ENCODE results near the gene NMNAT1. TPM values are rescaled to one million over a fixed set of nuclear protein-coding genes. Genes with fewer than 3 reads are reported as not detected.

NMNAT1 gene
- total RNA-seq, 5 donors from 2014 or later (not counting 1 experiment from before 2014, with no cell fraction given) = 2.9 to 8.0 (median 7.1) TPM

DNA sequence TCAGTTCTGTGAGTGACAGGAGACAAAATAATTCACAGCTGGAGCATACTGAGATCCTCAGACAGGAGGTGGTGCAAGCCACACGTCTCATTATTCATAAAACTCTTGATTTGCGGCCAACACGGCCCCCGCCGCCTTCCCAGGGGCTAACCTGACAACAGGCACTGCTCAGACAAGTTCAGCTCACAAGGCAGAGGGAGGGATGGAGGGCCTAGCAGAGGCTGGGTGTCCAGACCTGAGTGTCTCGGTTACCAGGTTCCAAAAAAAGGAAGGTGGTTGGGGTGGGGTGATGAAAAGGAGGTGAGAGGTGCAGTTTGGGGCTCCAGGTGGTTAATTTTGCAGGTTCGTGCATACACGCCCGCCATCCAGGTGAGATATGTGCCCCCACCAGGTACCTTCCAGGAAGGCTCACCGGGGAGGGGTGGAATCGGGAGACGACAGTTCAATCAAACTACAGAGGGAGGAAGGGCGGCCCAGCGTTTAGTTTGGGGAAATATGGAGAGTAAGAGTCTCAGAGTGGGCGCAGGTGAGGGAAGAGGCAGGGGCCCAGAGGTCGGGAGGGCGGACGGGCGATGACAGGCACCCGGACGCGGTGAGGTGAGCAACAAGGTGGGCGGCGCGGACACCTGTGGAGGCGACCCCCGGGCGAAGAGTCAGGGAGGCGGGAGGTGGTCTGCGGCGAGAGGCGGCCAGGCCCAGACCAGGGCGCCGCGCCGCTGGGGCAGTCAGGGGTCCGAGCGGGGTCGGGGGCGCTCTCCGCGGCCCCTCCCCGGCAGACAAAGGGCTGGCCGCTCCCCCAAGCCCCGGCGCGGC lies 33.8 kb upstream of the NMNAT1 start:
- H3K36me3 ChIP-seq (ENCODE audit: control insufficient read depth in 2 of 2, extremely low read depth in 1 of 2, insufficient read depth in 1 of 2, low read length in 1 of 2) = no peaks in the 10 kb centered on the region
- peak overlapping the region; percentile 93 to 99 (median 96) for H3K4me3 Mint-ChIP-seq
- H3K27me3 ChIP-seq (replicated peaks in 1 of 2; ENCODE audit: control insufficient read depth in 2 of 2, extremely low read depth in 1 of 2, insufficient read depth in 2 of 2, low read length in 1 of 2) = no peaks in the 10 kb centered on the region
- no peak overlapping the region for H3K27ac ChIP-seq (ENCODE audit: low read length)
- H3K4me1 ChIP-seq (ENCODE audit: control insufficient read depth in 1 of 2, extremely low read depth in 1 of 2, insufficient read depth in 2 of 2, low read length in 2 of 2) = peaks cover 4 to 18% of the 10 kb centered on the region in 2 experiments
- ATAC-seq (replicated peaks in 1 of 4) (no peak), DNase-seq (peak in 24 of 35 experiments; percentile 3 to 40 (median 10))
- WGBS (ENCODE audit: insufficient coverage) = under 1% methylated on average over 39 of the region's 47 CpGs
- H3K27me3 Mint-ChIP-seq = no peaks in the 10 kb centered on the region
- peaks cover 30 to 44% (median 37%) of the 10 kb centered on the region in 3 donors for H3K4me1 Mint-ChIP-seq
- POLR2A ChIA-PET = no interaction called here
- H3K9me3 Mint-ChIP-seq = no peaks in the 10 kb centered on the region
- no peaks in the 10 kb centered on the region for H3K9me3 ChIP-seq
- H3K27ac Mint-ChIP-seq = peak overlapping the region; percentile 71 to 87
- CTCF ChIA-PET = interaction anchor here in 1 of 2 donors (0.6 kb wide), 1 partner anchor 29 kb away, joined by 3 read pairs; no protein-coding TSS in a partner anchor
- H3K4me3 ChIP-seq (ENCODE audit: control insufficient read depth in 1 of 2, extremely low read depth in 1 of 2, low read length in 1 of 2) = peak overlapping the region; percentile 65 to 68
- no peaks in the 10 kb centered on the region for H3K36me3 Mint-ChIP-seq

DNA sequence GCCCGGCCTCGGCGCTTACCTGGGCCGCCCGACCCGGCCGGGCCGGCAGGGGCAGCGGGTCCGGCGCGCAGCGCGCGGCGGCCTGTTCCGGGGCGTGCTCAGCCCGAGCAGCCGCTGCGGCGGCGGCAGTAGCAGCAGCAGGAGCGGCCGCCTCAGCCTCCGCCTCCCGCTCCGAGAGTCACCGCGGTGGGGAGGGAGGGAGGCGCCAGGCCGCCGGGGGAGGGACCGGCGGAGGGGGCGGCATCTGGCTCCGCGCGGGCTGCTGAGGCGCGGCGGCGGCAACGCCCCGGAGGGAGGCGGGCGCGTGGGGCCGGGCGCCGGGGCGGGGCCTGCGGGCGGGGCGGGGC lies 33.2 kb upstream of the NMNAT1 start, which contains the start of gene CTNNBIP1:
Gene CTNNBIP1 (minus strand): TSS at position 194 of the 347 bp plus-strand sequence. CDS start 38,205 bp downstream, outside the sequence.
- CTCF ChIA-PET = interaction anchor here in 1 of 2 donors (1.2 kb wide), 1 partner anchor 33 kb away, joined by 6 read pairs; the partner anchor contains the start of genes LZIC and NMNAT1
- no peaks in the 10 kb centered on the region for H3K27me3 ChIP-seq (replicated peaks in 1 of 2; ENCODE audit: control insufficient read depth in 2 of 2, extremely low read depth in 1 of 2, insufficient read depth in 2 of 2, low read length in 1 of 2)
- no peaks in the 10 kb centered on the region for H3K27me3 Mint-ChIP-seq
- H3K4me3 Mint-ChIP-seq = peak within 1 kb of the TSS; percentile 93 to 99 (median 96)
- DNase-seq (no peak), ATAC-seq (replicated peaks in 1 of 4) (peak; percentile 80 to 86 (median 84))
- H3K36me3 ChIP-seq (ENCODE audit: control insufficient read depth in 2 of 2, extremely low read depth in 1 of 2, insufficient read depth in 1 of 2, low read length in 1 of 2) = no peaks in the 10 kb centered on the region
- H3K4me3 ChIP-seq (ENCODE audit: control insufficient read depth in 1 of 2, extremely low read depth in 1 of 2, low read length in 1 of 2) = peak within 1 kb of the TSS; percentile 90 to 91
- H3K9me3 Mint-ChIP-seq = no peaks in the 10 kb centered on the region
- H3K27ac Mint-ChIP-seq = peak within 1 kb of the TSS; percentile 96 to 99
- no peaks in the 10 kb centered on the region for H3K36me3 Mint-ChIP-seq
- no peaks in the 10 kb centered on the region for H3K9me3 ChIP-seq
- H3K27ac ChIP-seq (ENCODE audit: low read length) = peak within 1 kb of the TSS; percentile 70
- POLR2A ChIA-PET = interaction anchor here in 1 of 2 donors (1.2 kb wide), 1 partner anchor 33 kb away, joined by 5 read pairs; the partner anchor contains the start of genes LZIC and NMNAT1
- H3K4me1 ChIP-seq (ENCODE audit: control insufficient read depth in 1 of 2, extremely low read depth in 1 of 2, insufficient read depth in 2 of 2, low read length in 2 of 2) = peaks cover 4 to 18% of the 10 kb centered on the region in 2 experiments
- WGBS (ENCODE audit: insufficient coverage) = 0% methylated on average over 52 of the region's 55 CpGs
- peaks cover 27 to 40% (median 34%) of the 10 kb centered on the region in 3 donors for H3K4me1 Mint-ChIP-seq

DNA sequence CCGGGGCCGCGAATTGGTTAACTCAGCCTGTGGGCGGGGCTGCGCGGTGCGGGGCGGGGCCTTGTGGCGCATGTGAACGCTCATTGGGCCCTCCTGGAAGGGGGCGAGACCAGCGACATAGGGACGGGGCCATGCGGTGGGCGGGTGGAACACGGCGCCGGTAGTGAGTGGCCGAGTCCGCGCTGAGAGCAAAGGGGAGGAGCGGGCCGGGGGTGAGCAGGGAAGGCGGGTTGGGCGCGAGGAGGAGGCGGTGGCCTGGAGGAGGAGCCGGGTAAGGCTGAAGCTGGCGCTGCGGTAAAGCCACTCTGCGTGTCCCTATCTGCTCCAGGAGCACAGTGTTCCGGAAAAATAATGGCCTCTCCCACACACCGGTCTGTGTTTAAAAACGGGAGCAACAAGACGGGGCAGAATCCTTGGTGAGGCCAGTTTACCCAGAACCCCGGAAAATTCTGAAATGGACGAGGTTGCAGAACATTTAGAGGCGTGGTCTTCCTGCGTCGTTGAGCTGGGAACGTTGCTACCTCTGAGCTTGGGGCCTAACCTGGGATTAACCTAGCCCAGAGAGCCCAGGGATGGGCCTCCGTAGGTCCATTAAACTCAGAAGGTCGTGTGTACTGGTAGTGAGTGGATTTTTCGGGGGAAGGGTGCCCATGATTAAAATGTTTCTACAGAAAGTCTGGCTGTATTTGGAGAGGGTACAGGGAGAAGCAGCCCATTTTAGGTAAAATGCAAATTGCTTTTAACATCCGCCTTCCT lies 32.7 kb upstream of the NMNAT1 start:
- POLR2A ChIA-PET = interaction anchor here in 1 of 2 donors (1.2 kb wide), 1 partner anchor 33 kb away, joined by 5 read pairs; the partner anchor contains the start of genes LZIC and NMNAT1

DNA sequence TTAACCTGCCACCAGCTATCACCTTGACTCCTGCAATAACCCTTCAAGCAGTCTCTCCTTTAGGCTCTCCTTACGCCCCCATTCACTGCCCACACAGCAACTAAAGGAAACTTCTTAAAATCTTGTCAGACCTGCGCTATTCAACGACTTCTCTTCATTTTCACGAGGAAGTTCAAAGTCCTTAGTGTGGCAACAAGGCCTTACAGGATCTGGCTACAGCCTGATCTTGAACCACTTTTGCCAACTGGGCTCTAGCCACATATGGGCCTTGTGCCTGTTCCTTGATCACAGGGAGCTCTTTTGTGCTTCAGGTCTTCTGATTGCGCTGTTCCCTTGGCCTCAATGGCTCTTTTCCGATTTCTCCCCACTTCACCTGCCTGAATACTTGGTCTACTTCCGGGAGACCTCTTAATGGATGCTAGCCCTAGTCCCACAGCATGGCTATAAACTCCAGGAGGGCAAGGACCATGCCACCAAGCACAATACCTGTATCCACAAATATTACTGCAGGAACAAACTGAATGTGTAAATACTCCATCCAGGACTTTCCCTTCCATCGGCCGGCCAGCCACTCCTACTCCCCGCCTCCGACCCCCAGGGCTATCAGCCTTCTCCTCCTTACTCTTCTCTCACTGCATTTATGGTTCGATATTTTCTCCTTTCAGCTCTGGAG lies 30.9 kb upstream of the NMNAT1 start:
- Mint-ChIP-seq H3K4me3 (peak overlapping the region; percentile 26 to 66 (median 50)), H3K27ac (peak overlapping the region; percentile 71 to 87), H3K36me3 (no peaks in the 10 kb centered on the region), H3K4me1 (peaks cover 25 to 37% (median 31%) of the 10 kb centered on the region in 3 donors), H3K9me3 (no peaks in the 10 kb centered on the region), H3K27me3 (no peaks in the 10 kb centered on the region)
- H3K4me3 ChIP-seq (ENCODE audit: control insufficient read depth in 1 of 2, extremely low read depth in 1 of 2, low read length in 1 of 2) = no peak overlapping the region
- H3K36me3 ChIP-seq (ENCODE audit: control insufficient read depth in 2 of 2, extremely low read depth in 1 of 2, insufficient read depth in 1 of 2, low read length in 1 of 2) = no peaks in the 10 kb centered on the region
- ChIA-PET CTCF (no interaction called here), POLR2A (no interaction called here)
- no peaks in the 10 kb centered on the region for H3K9me3 ChIP-seq
- DNase-seq (no peak), ATAC-seq (replicated peaks in 1 of 4) (no peak)
- H3K27ac ChIP-seq (ENCODE audit: low read length) = peak overlapping the region; percentile 44
- no peaks in the 10 kb centered on the region for H3K27me3 ChIP-seq (replicated peaks in 1 of 2; ENCODE audit: control insufficient read depth in 2 of 2, extremely low read depth in 1 of 2, insufficient read depth in 2 of 2, low read length in 1 of 2)
- H3K4me1 ChIP-seq (ENCODE audit: control insufficient read depth in 1 of 2, extremely low read depth in 1 of 2, insufficient read depth in 2 of 2, low read length in 2 of 2) = peaks cover 4 to 18% of the 10 kb centered on the region in 2 experiments
- WGBS (ENCODE audit: insufficient coverage) = 91% methylated on average over 7 of the region's 12 CpGs

More for the DNA sequence above, 32.7 kb upstream of the NMNAT1 start:
- Histone ChIP-seq H3K9me3 (no peaks in the 10 kb centered on the region), H3K4me3 (ENCODE audit: control insufficient read depth in 1 of 2, extremely low read depth in 1 of 2, low read length in 1 of 2) (peak overlapping the region; percentile 90 to 91), H3K27ac (ENCODE audit: low read length) (peak overlapping the region; percentile 70), H3K4me1 (ENCODE audit: control insufficient read depth in 1 of 2, extremely low read depth in 1 of 2, insufficient read depth in 2 of 2, low read length in 2 of 2) (peaks cover 4 to 18% of the 10 kb centered on the region in 2 experiments), H3K27me3 (replicated peaks in 1 of 2; ENCODE audit: control insufficient read depth in 2 of 2, extremely low read depth in 1 of 2, insufficient read depth in 2 of 2, low read length in 1 of 2) (no peaks in the 10 kb centered on the region), H3K36me3 (ENCODE audit: control insufficient read depth in 2 of 2, extremely low read depth in 1 of 2, insufficient read depth in 1 of 2, low read length in 1 of 2) (no peaks in the 10 kb centered on the region)
- H3K36me3 Mint-ChIP-seq = no peaks in the 10 kb centered on the region
- no peaks in the 10 kb centered on the region for H3K9me3 Mint-ChIP-seq
- CTCF ChIA-PET = interaction anchor here in 1 of 2 donors (0.6 to 1.2 kb wide), 3 partner anchors 32 to 35 kb away, joined by 4 to 6 read pairs (median 4); partner anchors contain the start of genes LZIC and NMNAT1
- peak overlapping the region; percentile 96 to 99 for H3K27ac Mint-ChIP-seq
- DNase-seq = peak; percentile 99 to 100 (median 100)
- H3K4me1 Mint-ChIP-seq = peaks cover 27 to 38% (median 31%) of the 10 kb centered on the region in 3 donors
- peak; percentile 90 to 92 (median 92) for ATAC-seq (replicated peaks in 1 of 4)
- 0% methylated on average over 36 of the region's 45 CpGs for WGBS (ENCODE audit: insufficient coverage)
- no peaks in the 10 kb centered on the region for H3K27me3 Mint-ChIP-seq
- H3K4me3 Mint-ChIP-seq = peak overlapping the region; percentile 92 to 94 (median 92)

DNA sequence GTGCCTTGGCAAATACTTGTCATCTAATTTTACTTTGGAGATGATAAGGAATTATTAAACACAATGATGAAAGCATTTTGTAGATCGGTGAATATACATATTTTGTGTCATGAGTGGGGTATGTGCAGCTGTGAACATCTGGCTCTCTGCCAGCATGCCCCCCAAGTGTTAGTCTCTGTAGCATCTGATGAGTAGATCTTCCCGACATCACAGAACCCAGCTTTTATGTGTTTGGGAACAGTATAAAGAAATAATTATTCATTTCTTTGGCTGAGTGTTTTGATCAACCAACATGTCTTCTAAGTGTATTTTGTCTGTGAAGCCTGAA lies 28.7 kb upstream of the NMNAT1 start:
- ChIA-PET POLR2A (interaction anchor here in 1 of 2 donors (0.6 to 0.7 kb wide), 2 partner anchors 23 to 105 kb away, joined by 6 read pairs; no protein-coding TSS in a partner anchor), CTCF (interaction anchor here in 1 of 2 donors (0.6 kb wide), 1 partner anchor 122 kb away, joined by 3 read pairs; no protein-coding TSS in a partner anchor)
- DNase-seq (no peak), ATAC-seq (replicated peaks in 1 of 4) (no peak)
- Histone ChIP-seq H3K27me3 (replicated peaks in 1 of 2; ENCODE audit: control insufficient read depth in 2 of 2, extremely low read depth in 1 of 2, insufficient read depth in 2 of 2, low read length in 1 of 2) (no peaks in the 10 kb centered on the region), H3K9me3 (no peaks in the 10 kb centered on the region), H3K4me1 (ENCODE audit: control insufficient read depth in 1 of 2, extremely low read depth in 1 of 2, insufficient read depth in 2 of 2, low read length in 2 of 2) (peaks cover 0 to 8% of the 10 kb centered on the region in 2 experiments), H3K36me3 (ENCODE audit: control insufficient read depth in 2 of 2, extremely low read depth in 1 of 2, insufficient read depth in 1 of 2, low read length in 1 of 2) (no peaks in the 10 kb centered on the region), H3K4me3 (ENCODE audit: control insufficient read depth in 1 of 2, extremely low read depth in 1 of 2, low read length in 1 of 2) (no peak overlapping the region), H3K27ac (ENCODE audit: low read length) (no peak overlapping the region)
- H3K27ac Mint-ChIP-seq = no peak overlapping the region
- no peaks in the 10 kb centered on the region for H3K36me3 Mint-ChIP-seq
- no peaks in the 10 kb centered on the region for H3K27me3 Mint-ChIP-seq
- peaks cover 14 to 19% (median 16%) of the 10 kb centered on the region in 3 donors for H3K4me1 Mint-ChIP-seq
- 86% methylated on average over 1 of the region's 2 CpGs for WGBS (ENCODE audit: insufficient coverage)
- no peaks in the 10 kb centered on the region for H3K9me3 Mint-ChIP-seq
- H3K4me3 Mint-ChIP-seq = no peak overlapping the region
